Adrenal gland (tissue), 12 donors: Measurements from ENCODE around the gene MDM4. TPM values are rescaled to one million over a fixed set of nuclear protein-coding genes. Genes with fewer than 3 reads are reported as not detected.
A peak's percentile ranks its signal among the peaks of the same experiment; 100 is the strongest.
"Not testable (repeated sequence)": the region's sequence is repeated elsewhere in the genome, so short reads cannot be mapped to it uniquely, and the experiment has no call there.

Source experiments
- DNase-seq, 7 donors: peaks; one replicate each; pipeline ENCODE4 v3.0.0-alpha.2; 2019 to 2020
- H3K27ac ChIP-seq, 5 donors: fragments of 200-600 bp; sonication (generic) in 4 of 5; 1 replicate in 3 of 5; 2 replicates in 2 of 5; pipeline versions ENCODE4 v1.5.1 to v1.8.0; 2016 to 2020; ENCODE audit warnings: mild to moderate bottlenecking in 1 of 5
- H3K27me3 ChIP-seq: fragments of 200-600 bp; 2 replicates; pipeline ENCODE4 v1.8.0; 2021
- H3K36me3 ChIP-seq, 2 donors: fragments of 200-600 bp; replicated peaks in 1 of 2; 1 replicate in 1 of 2; 2 replicates in 1 of 2; pipeline versions ENCODE4 v1.5.1 to v1.8.0; 2018 to 2022
- H3K4me1 ChIP-seq, 2 donors: fragments of 200-600 bp; replicated peaks in 1 of 2; 1 replicate in 1 of 2; 2 replicates in 1 of 2; pipeline versions ENCODE4 v1.5.1 to v1.8.0; 2018 to 2021
- H3K4me3 ChIP-seq, 4 donors: fragments of 200-600 bp; sonication (generic) in 3 of 4; one replicate each; pipeline ENCODE4 v1.5.1; 2016 to 2018
- H3K9me3 ChIP-seq, 3 donors: fragments of 200-600 bp; sonication (generic) in 1 of 3; replicated peaks in 1 of 3; 1 replicate in 2 of 3; 2 replicates in 1 of 3; pipeline versions ENCODE4 v1.5.1 to v1.8.0; 2016 to 2021
- POLR2A ChIP-seq, 2 donors: fragments of 450-650 bp; IDR thresholded peaks; one replicate each; pipeline ENCODE4 v1.6.1; 2017; ENCODE audit warnings: antibody characterized with exemption in 2 of 2, mild to moderate bottlenecking in 2 of 2, moderate library complexity in 1 of 2
- WGBS, 4 donors: extraction: QIAGEN DNeasy Blood & Tissue Kit in 2 of 4; methylation state at CpG; one replicate each; pipeline versions ENCODE4 v1.1.5 to v1.1.7; 2013 to 2017; 5-methylcytosine and 5-hydroxymethylcytosine counted together
- intact Hi-C, 2 donors: fragments of 100-400 bp; cut with DNase I; formaldehyde crosslinking; loops; one replicate each; pipeline versions ENCODE4 v1.14.1 to v1.15.0; 2022 to 2023
- polyA plus RNA-seq, 3 donors: library from polyadenylated mRNA; stranded (reverse); fragments of 200-250 nt in 2 of 3; fragments of 350-450 nt in 1 of 3; fragmentation: Illumina TruSeq in 1 of 3; extraction: RNeasy Lipid Tissue Mini Kit (QIAGEN cat#74804) in 1 of 3; gene quantifications; one replicate each; pipeline ENCODE4 v1.2.3, GENCODE V29; 2013 to 2014
- total RNA-seq, 9 donors: library from RNA; depleted of rRNA in 4 of 9; stranded (reverse); fragments of >200 nt in 4 of 9; fragments of 120-200 nt in 1 of 9; fragmentation: NEBNext Ultra II Directional in 1 of 9; extraction: Animal tissue kit (Norgen Biotek cat#: 25700) in 1 of 9; gene quantifications; one replicate each; pipeline versions ENCODE4 v1.1.0 to v1.2.4, GENCODE V29; 2013 to 2023
- TF ChIP-seq, protein P1 (sequence below), 6 experiments: fragments of 450-650 bp in 4 of 6; fragments of 200-600 bp in 2 of 6; sonication (generic) in 1 of 6; IDR thresholded peaks; 1 replicate in 5 of 6; 2 replicates in 1 of 6; pipeline versions ENCODE4 v1.5.1 to v1.8.0; 2016 to 2021; ENCODE audit warnings: antibody characterized with exemption in 6 of 6, mild to moderate bottlenecking in 2 of 6, moderate library complexity in 1 of 6
- donor health status: healthy with polysubstance abuse.
- donor health status: Bipolar disorder and iron deficiency.
- donor health status: DM: yes; HTN: yes; CAD: no.
- donor health status: DM: no; HTN: no; CAD: no.
- donor health status: DM: no; HTN: no; CAD: no.
- donor health status: DM: yes; HTN: yes; CAD: no.

The MDM4 gene
- total and polyA plus RNA-seq, 12 donors = 11.3 to 77.4 (median 42.8) TPM

DNA sequence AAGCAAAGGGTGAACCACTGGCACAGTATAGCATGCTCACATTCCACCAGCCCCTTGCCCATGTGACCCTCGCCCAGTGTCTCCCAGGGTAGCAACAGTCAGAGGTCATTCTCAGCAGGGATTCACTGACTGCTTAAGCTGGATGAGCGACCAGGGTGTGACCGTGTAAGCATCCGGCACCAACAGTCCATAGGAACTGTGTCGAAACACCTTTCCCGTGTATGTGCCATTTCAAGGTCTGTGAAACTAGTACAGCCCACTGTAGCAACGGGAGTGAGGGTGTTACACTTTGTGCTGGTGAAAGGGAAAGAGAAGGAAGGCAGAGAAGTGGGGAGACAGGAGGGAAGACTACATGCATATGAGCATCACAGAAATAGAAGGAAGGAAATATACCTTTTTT, 32.4 kb upstream of the MDM4 start:
- TF ChIP-seq, protein P1, sequence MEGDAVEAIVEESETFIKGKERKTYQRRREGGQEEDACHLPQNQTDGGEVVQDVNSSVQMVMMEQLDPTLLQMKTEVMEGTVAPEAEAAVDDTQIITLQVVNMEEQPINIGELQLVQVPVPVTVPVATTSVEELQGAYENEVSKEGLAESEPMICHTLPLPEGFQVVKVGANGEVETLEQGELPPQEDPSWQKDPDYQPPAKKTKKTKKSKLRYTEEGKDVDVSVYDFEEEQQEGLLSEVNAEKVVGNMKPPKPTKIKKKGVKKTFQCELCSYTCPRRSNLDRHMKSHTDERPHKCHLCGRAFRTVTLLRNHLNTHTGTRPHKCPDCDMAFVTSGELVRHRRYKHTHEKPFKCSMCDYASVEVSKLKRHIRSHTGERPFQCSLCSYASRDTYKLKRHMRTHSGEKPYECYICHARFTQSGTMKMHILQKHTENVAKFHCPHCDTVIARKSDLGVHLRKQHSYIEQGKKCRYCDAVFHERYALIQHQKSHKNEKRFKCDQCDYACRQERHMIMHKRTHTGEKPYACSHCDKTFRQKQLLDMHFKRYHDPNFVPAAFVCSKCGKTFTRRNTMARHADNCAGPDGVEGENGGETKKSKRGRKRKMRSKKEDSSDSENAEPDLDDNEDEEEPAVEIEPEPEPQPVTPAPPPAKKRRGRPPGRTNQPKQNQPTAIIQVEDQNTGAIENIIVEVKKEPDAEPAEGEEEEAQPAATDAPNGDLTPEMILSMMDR (IDR thresholded peaks at IDR 0.05) = no peak
- no peak for TF ChIP-seq POLR2A (IDR thresholded peaks at IDR 0.05)
- intact Hi-C loops = no loop called here

DNA sequence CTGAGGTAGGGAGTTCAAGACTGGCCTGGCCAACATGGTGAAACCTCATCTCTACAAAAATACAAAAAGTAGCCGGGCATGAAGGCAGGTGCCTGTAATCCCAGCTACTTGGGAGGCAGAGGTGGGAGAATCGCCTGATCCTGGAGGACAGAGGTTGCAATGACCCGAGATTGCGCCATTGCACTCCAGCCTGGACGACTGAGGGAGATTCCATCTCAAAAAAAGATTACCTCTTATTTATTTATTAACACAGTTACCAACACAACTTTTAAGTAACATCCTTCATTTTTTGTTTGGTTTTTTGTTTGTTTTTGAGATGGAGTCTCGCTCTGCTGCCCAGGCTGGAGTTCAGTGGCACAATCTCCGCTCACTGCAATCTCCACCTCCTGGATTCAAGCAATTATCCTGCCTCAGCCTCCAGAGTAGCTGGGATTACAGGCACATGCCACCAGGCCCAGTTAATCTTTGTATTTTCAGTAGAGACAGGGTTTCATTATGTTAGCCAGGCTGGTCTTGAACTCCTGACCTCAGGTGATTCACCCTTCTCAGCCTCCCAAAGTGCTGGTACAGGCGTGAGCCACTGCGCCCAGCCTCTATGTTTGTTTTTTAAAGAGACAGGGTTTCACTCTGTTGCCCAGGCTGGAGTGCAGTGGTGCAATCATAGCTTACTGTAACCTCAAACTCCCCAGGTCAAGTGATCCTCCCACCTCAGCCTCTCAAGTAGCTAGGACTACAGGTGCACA, 29.5 kb upstream of the MDM4 start:
- H3K4me1 ChIP-seq, H3K36me3 ChIP-seq, H3K4me3 ChIP-seq, H3K27ac ChIP-seq, H3K9me3 ChIP-seq, intact Hi-C loops, H3K27me3 ChIP-seq, DNase-seq: not testable (repeated sequence)
- WGBS, 4 donors = 69 to 83% (median 81%) methylated on average over 9 of the region's 9 CpGs

More for the DNA sequence above, 32.4 kb upstream of the MDM4 start:
- peaks cover 4 to 14% of the 10 kb centered on the region in 2 donors for H3K4me1 ChIP-seq
- DNase-seq = no peak
- H3K27me3 ChIP-seq = no peaks in the 10 kb centered on the region
- 71 to 80% (median 76%) methylated on average over 5 to 7 of the region's 7 CpGs for WGBS, 4 donors
- peak overlapping the region in 1 of 5 donors; percentile 10 for H3K27ac ChIP-seq
- H3K9me3 ChIP-seq = no peaks in the 10 kb centered on the region
- H3K4me3 ChIP-seq = no peak overlapping the region
- no peaks in the 10 kb centered on the region for H3K36me3 ChIP-seq

DNA sequence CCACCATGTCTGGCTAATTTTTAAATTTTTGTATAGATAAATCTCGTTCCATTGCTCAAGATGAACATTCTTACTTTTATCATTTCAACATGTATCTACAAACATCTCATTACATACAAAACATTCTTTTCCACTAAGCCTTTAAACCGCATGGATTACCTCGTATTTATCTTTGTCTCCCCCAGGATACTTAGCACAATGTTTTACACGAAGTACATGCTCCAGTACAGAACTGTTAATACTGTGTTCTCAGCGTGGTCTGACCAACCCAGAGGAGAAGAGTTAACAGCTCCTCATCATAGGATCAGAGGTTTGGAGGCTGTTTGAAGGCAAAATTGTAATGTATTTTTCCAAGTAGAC, 29.0 kb upstream of the MDM4 start:
- Histone ChIP-seq H3K36me3 (no peaks in the 10 kb centered on the region), H3K27me3 (no peaks in the 10 kb centered on the region), H3K9me3 (no peaks in the 10 kb centered on the region), H3K4me3 (no peak overlapping the region), H3K27ac (no peak overlapping the region), H3K4me1 (peaks cover 4 to 12% of the 10 kb centered on the region in 2 donors)
- intact Hi-C loops = no loop called here
- TF ChIP-seq, protein P1 (IDR thresholded peaks at IDR 0.05) = no peak
- no peak for TF ChIP-seq POLR2A (IDR thresholded peaks at IDR 0.05)
- DNase-seq = no peak
- 77 to 90% (median 87%) methylated on average over 5 of the region's 5 CpGs for WGBS, 4 donors

DNA sequence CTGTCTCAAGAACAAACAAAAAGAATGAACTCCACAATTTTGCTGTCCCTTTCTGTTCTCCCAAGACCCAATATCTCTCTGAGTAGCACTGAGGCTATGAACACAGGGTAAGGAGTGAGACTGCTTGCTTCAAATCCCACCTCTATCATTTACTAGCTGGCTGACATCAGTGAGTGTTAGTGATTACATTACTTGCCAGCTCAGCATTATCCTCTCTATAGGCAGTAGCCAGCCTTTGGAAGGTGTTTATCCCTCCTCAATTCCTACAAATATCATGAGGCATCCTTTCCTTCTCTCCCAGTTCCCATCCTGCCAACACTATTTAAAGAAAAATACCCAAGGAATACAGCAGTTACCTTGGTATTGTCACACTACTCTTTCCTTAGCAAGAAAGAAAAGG, 24.6 kb upstream of the MDM4 start:
- peak overlapping the region in 1 of 5 donors; percentile 46 for H3K27ac ChIP-seq
- H3K4me3 ChIP-seq = peak overlapping the region in 1 of 4 donors; percentile 85
- TF ChIP-seq POLR2A (IDR thresholded peaks at IDR 0.05) = no peak
- TF ChIP-seq, protein P1 (IDR thresholded peaks at IDR 0.05) = no peak
- no peaks in the 10 kb centered on the region for H3K36me3 ChIP-seq
- intact Hi-C loops = loop anchor here in 1 of 2 donors (5.0 kb wide), 1 partner anchor 44 kb away; no protein-coding TSS in a partner anchor
- H3K9me3 ChIP-seq = no peaks in the 10 kb centered on the region
- H3K27me3 ChIP-seq = no peaks in the 10 kb centered on the region
- H3K4me1 ChIP-seq = peaks cover 6 to 27% of the 10 kb centered on the region in 2 donors
- DNase-seq = no peak
